Neural cell (in vitro differentiated cells): Measurements from ENCODE around the gene TRMT61B. TPM values are rescaled to one million over a fixed set of nuclear protein-coding genes. Genes with fewer than 3 reads are reported as not detected.

Source experiments
- H2AFZ ChIP-seq: fragments of 200-600, 300-800 bp; sonication (generic), shearing (Covaris generic); 2 replicates; pipeline ENCODE4 v1.6.0; 2014; ENCODE audit warnings: low read depth, mild to moderate bottlenecking, antibody characterized with exemption, low read length, moderate library complexity
- H3F3A ChIP-seq: fragments of 200-600 bp; shearing (Covaris generic); 2 replicates; pipeline ENCODE4 v1.6.1; 2016; ENCODE audit warnings: mild to moderate bottlenecking, moderate library complexity, mixed read lengths, antibody characterized with exemption, low read length; ENCODE audit not compliant: insufficient read depth, poor library complexity, severe bottlenecking
- H3K27ac ChIP-seq: fragments of 200-600, 300-800 bp; sonication (generic), shearing (Covaris generic); 2 replicates; pipeline ENCODE4 v1.5.1; 2014; ENCODE audit warnings: mild to moderate bottlenecking, low read length, moderate library complexity
- H3K27me3 ChIP-seq: fragments of 300-800, 200-600 bp; sonication (generic), shearing (Covaris generic); 2 replicates; pipeline ENCODE4 v1.6.0; 2014; ENCODE audit warnings: mild to moderate bottlenecking, low read depth, low read length, moderate library complexity; ENCODE audit not compliant: insufficient read depth
- H3K36me3 ChIP-seq: fragments of 300-800, 200-600 bp; sonication (generic), shearing (Covaris generic); 2 replicates; pipeline ENCODE4 v1.5.1; 2014; ENCODE audit warnings: mild to moderate bottlenecking, antibody characterized with exemption, low read length, moderate library complexity; ENCODE audit not compliant: insufficient read depth
- H3K4me2 ChIP-seq: fragments of 300-800, 200-600 bp; sonication (generic), shearing (Covaris generic); 2 replicates; pipeline ENCODE4 v1.6.0; 2014; ENCODE audit warnings: mild to moderate bottlenecking, low read length
- H3K4me3 ChIP-seq: fragments of 300-800, 200-600 bp; sonication (generic), shearing (Covaris generic); 2 replicates; pipeline ENCODE4 v1.5.1; 2014; ENCODE audit warnings: mild to moderate bottlenecking, low read length, moderate library complexity
- H3K79me2 ChIP-seq: fragments of 200-600 bp; shearing (Covaris generic); replicated peaks from 2 replicates; pipeline ENCODE4 v1.6.0; 2014; ENCODE audit warnings: mild to moderate bottlenecking, low read length, moderate library complexity; ENCODE audit not compliant: insufficient read depth
- H3K9ac ChIP-seq: fragments of 300-800, 200-600 bp; sonication (generic), shearing (Covaris generic); 2 replicates; pipeline ENCODE4 v1.6.1; 2016; ENCODE audit warnings: mild to moderate bottlenecking, low read length, mixed read lengths
- H3K9me2 ChIP-seq: fragments of 200-600 bp; shearing (Covaris generic); 2 replicates; pipeline ENCODE4 v1.6.1; 2016; ENCODE audit warnings: mild to moderate bottlenecking, low read length, mixed read lengths; ENCODE audit not compliant: insufficient read depth
- H3K9me3 ChIP-seq: fragments of 200-600, 300-800 bp; sonication (generic), shearing (Covaris generic); 2 replicates; pipeline ENCODE4 v1.6.1; 2016; ENCODE audit warnings: mild to moderate bottlenecking, mixed run types, low read length, moderate library complexity, mixed read lengths
- H4K20me1 ChIP-seq: fragments of 200-600 bp; shearing (Covaris generic); 2 replicates; pipeline ENCODE4 v1.6.1; 2016; ENCODE audit warnings: mild to moderate bottlenecking, mixed run types; ENCODE audit not compliant: insufficient read depth
- CTCF ChIP-seq: fragments of 450-650 bp; IDR thresholded peaks from 2 replicates; pipeline ENCODE4 v1.5.1; 2014; ENCODE audit warnings: antibody characterized with exemption, mild to moderate bottlenecking, moderate library complexity; ENCODE audit not compliant: poor library complexity, severe bottlenecking
- EP300 ChIP-seq: fragments of 450-650 bp; conservative IDR thresholded peaks from 2 replicates; pipeline ENCODE4 v1.6.1; 2014; ENCODE audit warnings: antibody characterized with exemption, mild to moderate bottlenecking, moderate library complexity; ENCODE audit not compliant: poor library complexity, severe bottlenecking
- EZH2 ChIP-seq: fragments of 200-600, 300-800 bp; shearing (Covaris generic), sonication (generic); IDR thresholded peaks from 2 replicates; pipeline ENCODE4 v1.6.1; 2014; ENCODE audit warnings: antibody characterized with exemption, low read length, borderline replicate concordance, mild to moderate bottlenecking; ENCODE audit not compliant: insufficient read depth, poor library complexity, severe bottlenecking
- MXI1 ChIP-seq: fragments of 450-650 bp; conservative IDR thresholded peaks from 2 replicates; pipeline ENCODE4 v1.6.1; 2014; ENCODE audit warnings: antibody characterized with exemption, mild to moderate bottlenecking; ENCODE audit not compliant: poor library complexity, severe bottlenecking
- POLR2AphosphoS5 ChIP-seq: IDR thresholded peaks from 2 replicates; pipeline ENCODE4 v1.6.1; 2012
- RAD21 ChIP-seq: fragments of 450-650 bp; conservative IDR thresholded peaks from 2 replicates; pipeline ENCODE4 v1.6.1; 2014; ENCODE audit warnings: antibody characterized with exemption, mild to moderate bottlenecking, moderate library complexity
- REST ChIP-seq: IDR thresholded peaks from 2 replicates; pipeline ENCODE4 v1.6.1; 2012; ENCODE audit warnings: borderline replicate concordance
- SMC3 ChIP-seq: fragments of 450-650 bp; conservative IDR thresholded peaks from 2 replicates; pipeline ENCODE4 v1.6.1; 2014; ENCODE audit warnings: antibody characterized with exemption, mild to moderate bottlenecking, moderate library complexity; ENCODE audit not compliant: poor library complexity
- TAF1 ChIP-seq: IDR thresholded peaks from 2 replicates; pipeline ENCODE4 v1.6.1; 2012; ENCODE audit warnings: low read depth
- polyA plus RNA-seq: library from polyadenylated mRNA; depleted of rRNA; stranded (reverse); fragments of >200 nt; gene quantifications from 2 replicates; pipeline ENCODE4 v1.2.3, GENCODE V29; 2014

TRMT61B gene
- polyA plus RNA-seq, 1 donor from 2014 or later, result 35.1 TPM

- no peak overlapping the region for H3K9ac ChIP-seq
Measured at GRCh38 chr2:28833740-28834470, 36.2 kb downstream of the TRMT61B start.

GRCh38 chr2:28828382-28828781 lies 41.7 kb downstream of the TRMT61B start:
- no peak overlapping the region for H3K4me2 ChIP-seq
- H3F3A ChIP-seq, result no peaks in the 10 kb centered on the region
- TF ChIP-seq REST (no peak), EZH2 (no peak), RAD21 (no peak), MXI1 (no peak), SMC3 (no peak), EP300 (no peak), POLR2AphosphoS5 (no peak), TAF1 (no peak)
- H2AFZ ChIP-seq, result no peak overlapping the region
- H4K20me1 ChIP-seq, result no peaks in the 10 kb centered on the region
- H3K4me3 ChIP-seq, result no peak overlapping the region
- no peaks in the 10 kb centered on the region for H3K36me3 ChIP-seq
- no peaks in the 10 kb centered on the region for H3K9me3 ChIP-seq
- H3K27me3 ChIP-seq, result no peaks in the 10 kb centered on the region
- H3K79me2 ChIP-seq, result no peaks in the 10 kb centered on the region
- H3K9ac ChIP-seq, result no peak overlapping the region
- no peak overlapping the region for H3K27ac ChIP-seq
- no peaks in the 10 kb centered on the region for H3K9me2 ChIP-seq

More at GRCh38 chr2:28833740-28834470, 36.2 kb downstream of the TRMT61B start:
- Histone ChIP-seq H3F3A (no peaks in the 10 kb centered on the region), H3K4me3 (no peak overlapping the region), H3K79me2 (no peaks in the 10 kb centered on the region), H3K36me3 (no peaks in the 10 kb centered on the region), H3K9me3 (no peaks in the 10 kb centered on the region), H4K20me1 (no peaks in the 10 kb centered on the region), H3K4me2 (no peak overlapping the region), H3K27ac (no peak overlapping the region), H2AFZ (no peak overlapping the region), H3K27me3 (no peaks in the 10 kb centered on the region), H3K9me2 (no peaks in the 10 kb centered on the region)
- TF ChIP-seq REST (no peak), EZH2 (no peak), SMC3 (no peak), POLR2AphosphoS5 (no peak), RAD21 (no peak), MXI1 (no peak), EP300 (no peak), CTCF (no peak), TAF1 (no peak)
